ENCODE measurements around the gene BBLN. TPM values are rescaled to one million over a fixed set of nuclear protein-coding genes. Genes with fewer than 3 reads are reported as not detected.
"Not testable (repeated sequence)": the region's sequence is repeated elsewhere in the genome, so short reads cannot be mapped to it uniquely, and the experiment has no call there.

BBLN gene
- total RNA-seq, 1 experiment from 2014 or later = 33.6 TPM

DNA sequence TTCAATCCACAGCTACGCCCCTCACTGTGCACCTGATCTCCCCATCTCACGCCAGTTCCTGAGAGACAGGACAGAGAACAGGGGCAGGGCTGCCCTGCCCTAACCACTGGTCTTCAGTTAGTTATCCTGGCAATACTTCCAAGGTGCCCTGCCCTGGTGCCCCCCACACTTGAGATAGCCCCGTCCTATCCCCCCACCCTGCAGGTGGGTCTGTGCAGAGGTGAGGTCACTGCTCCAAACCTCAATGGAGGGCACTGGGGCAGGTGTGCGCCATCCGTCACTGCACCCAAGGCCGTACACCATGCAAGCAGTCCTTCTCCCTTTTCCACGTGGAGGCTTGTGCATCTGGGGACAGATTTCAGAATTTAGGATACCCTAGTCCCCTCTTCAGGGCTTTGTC is 29.4 kb upstream of the BBLN start:
- not testable (repeated sequence) for H3K4me3 ChIP-seq; DNase-seq; H3K27me3 ChIP-seq; H3K4me1 ChIP-seq; H3K27ac ChIP-seq; H3K9me3 ChIP-seq (replicated peaks); H3K36me3 ChIP-seq

DNA sequence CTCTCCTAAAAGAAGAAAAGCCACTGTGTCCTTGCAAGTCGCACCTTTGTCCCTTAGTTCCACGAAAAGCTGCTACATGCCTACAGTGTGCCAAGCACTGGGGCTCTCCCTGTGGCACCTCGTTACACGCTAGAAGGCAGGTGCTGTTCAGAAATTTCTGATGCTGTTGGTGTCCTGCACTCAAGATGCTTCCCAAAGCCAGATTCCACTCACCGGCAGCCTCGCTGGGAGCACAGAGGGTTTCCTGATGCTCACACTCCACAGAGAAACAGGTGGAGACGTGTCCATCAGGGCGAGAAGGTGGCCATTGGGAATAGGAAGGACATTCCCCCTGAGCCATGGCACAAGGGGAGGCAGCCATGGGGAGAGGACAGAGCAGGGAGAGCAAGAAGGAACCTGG is 28.7 kb upstream of the BBLN start:
- not testable (repeated sequence) for H3K4me1 ChIP-seq; H3K4me3 ChIP-seq; H3K9me3 ChIP-seq (replicated peaks); DNase-seq; H3K27me3 ChIP-seq; H3K27ac ChIP-seq; H3K36me3 ChIP-seq

DNA sequence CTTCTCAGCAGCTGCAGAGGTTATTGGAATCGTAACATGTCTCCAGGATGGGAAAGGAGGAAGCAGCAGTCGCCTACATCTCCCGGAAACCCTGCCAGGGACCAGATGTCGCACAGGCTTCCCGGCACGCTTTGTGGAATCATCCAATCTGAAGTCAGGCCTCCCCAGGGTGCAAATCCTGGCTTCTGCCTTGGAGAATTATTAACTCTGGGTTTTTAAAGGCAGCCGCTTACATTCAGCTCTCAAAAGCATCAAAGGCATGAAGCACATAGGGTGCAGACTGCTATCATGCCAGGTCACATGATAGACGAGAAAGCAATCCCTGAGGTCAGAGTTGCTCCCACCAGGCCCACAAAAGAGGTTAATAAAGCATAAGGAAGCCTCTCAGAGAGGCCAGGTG is 27.9 kb upstream of the BBLN start:
- peak overlapping the region; percentile 7; the same call in 1 of the 2 replicates for H3K4me3 ChIP-seq
- H3K4me1 ChIP-seq; H3K27me3 ChIP-seq; H3K9me3 ChIP-seq (replicated peaks); H3K36me3 ChIP-seq; H3K27ac ChIP-seq: not testable (repeated sequence)
- peak in 1 of 2 experiments; percentile 55 for DNase-seq

DNA sequence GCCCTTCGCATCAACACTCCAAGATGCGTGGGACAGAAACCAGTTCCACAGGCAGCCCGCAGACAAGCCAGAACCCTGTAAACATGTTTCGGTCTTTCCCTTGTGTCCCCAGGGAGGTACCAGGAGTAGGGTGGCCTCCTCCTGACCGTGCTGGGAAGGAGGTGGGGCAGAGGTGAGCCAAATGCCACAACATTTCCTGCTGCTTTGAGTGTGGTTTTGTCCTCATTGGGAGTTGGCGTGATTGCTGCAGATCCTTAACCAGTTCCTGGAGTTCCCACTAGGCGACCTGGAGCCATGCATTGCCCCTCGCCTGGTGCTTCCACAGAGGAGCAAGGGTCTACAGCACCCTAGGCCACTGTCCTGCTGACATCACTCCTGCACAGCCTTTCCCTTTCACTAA is 24.5 kb upstream of the BBLN start:
- H3K27me3 ChIP-seq; H3K27ac ChIP-seq; H3K36me3 ChIP-seq; H3K9me3 ChIP-seq (replicated peaks); H3K4me3 ChIP-seq; DNase-seq; H3K4me1 ChIP-seq: not testable (repeated sequence)

DNA sequence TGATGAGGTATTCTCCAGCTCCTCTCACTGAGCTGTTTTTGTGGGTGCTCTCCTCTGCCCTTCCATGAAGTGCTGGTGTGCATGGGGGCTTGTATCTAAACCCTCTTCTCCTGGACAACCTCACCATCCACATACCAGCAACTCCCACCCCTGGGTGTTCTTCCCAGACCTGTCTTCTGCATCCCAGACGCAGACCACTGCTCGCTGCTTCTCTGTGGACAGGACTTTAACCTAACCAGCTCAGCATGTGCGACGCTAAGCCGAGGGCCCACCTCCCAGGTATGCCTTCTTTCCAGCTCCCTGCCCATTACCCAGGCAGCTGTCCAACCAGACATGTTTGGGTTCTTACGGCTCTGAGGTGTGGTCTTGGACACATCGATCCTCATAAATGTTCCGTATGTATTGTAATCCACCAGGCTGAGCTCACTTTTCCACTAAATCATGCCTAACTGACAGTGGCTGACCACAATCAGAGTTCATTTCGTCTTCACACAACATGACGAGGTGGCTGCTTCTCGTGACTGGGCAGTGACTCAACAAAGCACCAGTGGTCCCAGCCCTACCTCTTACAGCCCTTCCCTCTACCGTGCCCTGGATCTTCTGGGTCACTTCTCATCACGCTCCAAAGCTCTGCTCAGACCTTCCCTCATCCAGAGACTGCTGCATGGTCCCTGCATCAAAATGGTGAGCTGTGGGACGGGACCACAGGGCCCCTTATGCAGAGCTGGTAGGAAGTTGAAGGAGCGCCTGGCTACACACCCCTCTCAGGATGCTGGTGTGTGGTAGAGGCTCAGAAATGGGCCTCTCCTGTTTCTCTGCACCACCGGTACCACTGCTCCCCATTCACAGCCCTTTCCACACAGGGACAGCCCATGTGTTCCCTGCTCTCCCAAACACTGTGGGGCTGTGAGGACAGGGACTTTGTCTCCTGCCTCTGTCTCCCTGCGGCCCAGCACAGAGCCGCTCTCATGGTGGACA is 23.0 kb upstream of the BBLN start:
- Histone ChIP-seq H3K27me3 (no peaks in the 10 kb centered on the region), H3K27ac (no peak overlapping the region), H3K9me3 (replicated peaks) (no peaks in the 10 kb centered on the region; the same call in 1 of the 2 replicates), H3K4me1 (peaks cover 5% of the 10 kb centered on the region), H3K36me3 (no peaks in the 10 kb centered on the region), H3K4me3 (no peak overlapping the region)
- no peak for DNase-seq

DNA sequence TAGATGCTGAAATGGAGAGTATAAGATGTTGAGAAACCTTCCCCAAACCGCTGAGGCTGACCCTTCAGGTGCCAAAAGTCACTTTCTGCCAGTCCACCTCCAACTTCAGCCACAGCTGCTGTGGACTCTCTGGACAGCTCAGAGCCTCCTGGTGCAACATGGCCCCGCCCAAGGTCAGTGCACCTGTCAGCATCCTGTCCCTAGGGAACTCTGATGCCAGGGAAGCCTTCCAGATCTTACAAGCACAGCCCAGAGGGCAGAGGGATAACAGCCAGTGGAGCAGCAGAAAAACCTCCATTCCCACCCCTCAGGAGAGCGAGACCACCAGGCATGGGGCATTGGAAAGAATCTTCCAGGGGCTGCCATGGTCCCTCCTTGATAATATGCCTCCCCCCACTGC is 22.1 kb upstream of the BBLN start:
- H3K27me3 ChIP-seq = no peaks in the 10 kb centered on the region
- no peaks in the 10 kb centered on the region for H3K36me3 ChIP-seq
- H3K4me1 ChIP-seq = peaks cover 5% of the 10 kb centered on the region; the same call in 1 of the 2 replicates
- H3K4me3 ChIP-seq = no peak overlapping the region
- H3K9me3 ChIP-seq (replicated peaks) = no peaks in the 10 kb centered on the region; the same call in 1 of the 2 replicates
- peak; percentile 57 to 61 for DNase-seq
- H3K27ac ChIP-seq = no peak overlapping the region

DNA sequence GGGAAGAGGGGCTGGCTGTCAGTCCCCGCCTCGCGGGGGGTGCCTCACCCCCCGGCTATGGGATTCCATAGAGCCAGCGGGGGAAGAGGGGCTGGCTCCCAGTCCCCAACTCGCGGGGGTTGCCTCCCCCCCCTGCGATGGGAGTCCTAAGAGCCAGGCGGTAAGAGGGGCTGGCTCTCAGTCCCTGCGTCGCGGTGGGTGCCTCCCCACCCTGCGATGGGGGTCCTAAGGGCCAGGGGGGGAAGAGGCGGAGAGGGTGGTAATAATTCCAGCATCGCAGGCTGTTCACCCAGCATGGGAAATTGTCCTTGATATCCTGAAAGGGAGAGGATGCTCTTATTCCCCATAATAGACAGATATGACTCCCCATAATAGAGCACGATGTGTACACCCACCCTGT is 20.4 kb upstream of the BBLN start:
- H3K9me3 ChIP-seq (replicated peaks) = no peaks in the 10 kb centered on the region
- no peaks in the 10 kb centered on the region for H3K36me3 ChIP-seq
- H3K4me1 ChIP-seq = peaks cover 5% of the 10 kb centered on the region; the same call in 1 of the 2 replicates
- H3K27me3 ChIP-seq = no peaks in the 10 kb centered on the region
- no peak overlapping the region for H3K27ac ChIP-seq
- no peak for DNase-seq
- no peak overlapping the region for H3K4me3 ChIP-seq

DNA sequence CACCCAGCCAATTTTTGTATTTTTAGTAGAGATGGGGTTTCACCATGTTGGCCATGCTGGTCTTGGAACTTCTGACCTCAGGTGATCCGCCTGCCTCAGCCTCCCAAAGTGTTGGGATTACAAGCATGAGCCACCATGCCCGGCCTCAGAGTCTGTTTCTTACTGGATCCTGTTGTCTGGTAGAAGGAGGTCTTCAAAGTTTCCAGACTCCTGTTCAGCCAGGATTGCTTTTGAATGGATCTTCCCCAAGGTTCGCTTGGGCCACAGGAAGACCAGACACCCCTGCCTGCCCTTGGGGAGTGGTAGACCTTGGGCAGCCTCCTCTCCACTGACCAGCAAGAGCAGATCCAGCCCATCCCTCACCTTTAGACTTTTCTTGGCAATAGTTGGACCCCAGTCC is 18.5 kb upstream of the BBLN start:
- H3K4me3 ChIP-seq = no peak overlapping the region

DNA sequence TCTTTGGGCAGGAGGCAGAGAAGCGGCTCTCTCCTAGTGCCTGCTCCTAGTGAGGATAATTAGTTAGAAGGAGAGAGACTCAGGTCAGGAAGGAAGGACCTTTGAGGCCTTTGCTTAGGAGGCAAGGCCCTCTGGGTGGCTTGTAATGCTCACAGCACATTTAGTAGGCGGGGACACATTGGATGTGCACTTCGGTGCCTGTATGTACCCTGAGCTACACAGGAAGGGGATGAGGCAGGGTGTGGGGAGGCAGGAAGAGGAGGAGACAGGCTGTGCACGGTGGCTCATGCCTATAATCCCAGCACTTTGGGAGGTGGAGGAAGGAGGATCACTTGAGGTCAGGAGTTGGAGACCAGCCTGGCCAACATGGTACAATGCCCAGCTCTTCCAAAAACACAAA is 18.0 kb upstream of the BBLN start:
- Histone ChIP-seq H3K9me3 (replicated peaks) (no peaks in the 10 kb centered on the region), H3K27ac (no peak overlapping the region), H3K4me1 (peaks cover 5% of the 10 kb centered on the region; the same call in 1 of the 2 replicates), H3K27me3 (peaks cover 4% of the 10 kb centered on the region; the same call in 1 of the 2 replicates), H3K4me3 (no peak overlapping the region), H3K36me3 (no peaks in the 10 kb centered on the region)
- no peak for DNase-seq

More for the DNA sequence above, 18.5 kb upstream of the BBLN start:
- Histone ChIP-seq H3K27ac (no peak overlapping the region), H3K36me3 (no peaks in the 10 kb centered on the region), H3K27me3 (peaks cover 4% of the 10 kb centered on the region; the same call in 1 of the 2 replicates), H3K4me1 (peaks cover 5% of the 10 kb centered on the region; the same call in 1 of the 2 replicates), H3K9me3 (replicated peaks) (no peaks in the 10 kb centered on the region)
- no peak for DNase-seq

DNA sequence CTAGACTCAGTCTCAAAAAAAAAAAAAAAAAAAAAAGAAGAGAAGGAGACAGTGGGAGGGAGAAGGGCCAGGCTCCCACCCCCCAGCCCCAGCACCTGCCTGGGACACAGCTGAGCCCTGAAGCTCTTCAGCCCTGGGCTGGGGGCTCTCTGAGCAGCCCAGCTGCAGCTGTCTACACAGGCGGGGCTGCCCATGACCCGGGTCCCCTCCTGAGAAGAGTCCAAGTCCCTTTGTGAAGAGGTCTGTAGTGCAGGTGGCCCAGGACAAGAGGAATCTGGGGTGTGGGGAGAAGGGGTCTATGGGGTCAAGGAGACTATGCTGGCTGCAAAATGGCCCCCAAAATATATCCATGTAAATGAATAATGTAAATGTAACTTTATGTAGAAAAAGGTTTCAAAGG is 17.5 kb upstream of the BBLN start:
- no peaks in the 10 kb centered on the region for H3K36me3 ChIP-seq
- H3K27me3 ChIP-seq = peaks cover 4% of the 10 kb centered on the region; the same call in 1 of the 2 replicates
- no peak for DNase-seq
- H3K27ac ChIP-seq = no peak overlapping the region
- no peak overlapping the region for H3K4me3 ChIP-seq
- H3K4me1 ChIP-seq = peaks cover 5% of the 10 kb centered on the region; the same call in 1 of the 2 replicates
- no peaks in the 10 kb centered on the region for H3K9me3 ChIP-seq (replicated peaks)

DNA sequence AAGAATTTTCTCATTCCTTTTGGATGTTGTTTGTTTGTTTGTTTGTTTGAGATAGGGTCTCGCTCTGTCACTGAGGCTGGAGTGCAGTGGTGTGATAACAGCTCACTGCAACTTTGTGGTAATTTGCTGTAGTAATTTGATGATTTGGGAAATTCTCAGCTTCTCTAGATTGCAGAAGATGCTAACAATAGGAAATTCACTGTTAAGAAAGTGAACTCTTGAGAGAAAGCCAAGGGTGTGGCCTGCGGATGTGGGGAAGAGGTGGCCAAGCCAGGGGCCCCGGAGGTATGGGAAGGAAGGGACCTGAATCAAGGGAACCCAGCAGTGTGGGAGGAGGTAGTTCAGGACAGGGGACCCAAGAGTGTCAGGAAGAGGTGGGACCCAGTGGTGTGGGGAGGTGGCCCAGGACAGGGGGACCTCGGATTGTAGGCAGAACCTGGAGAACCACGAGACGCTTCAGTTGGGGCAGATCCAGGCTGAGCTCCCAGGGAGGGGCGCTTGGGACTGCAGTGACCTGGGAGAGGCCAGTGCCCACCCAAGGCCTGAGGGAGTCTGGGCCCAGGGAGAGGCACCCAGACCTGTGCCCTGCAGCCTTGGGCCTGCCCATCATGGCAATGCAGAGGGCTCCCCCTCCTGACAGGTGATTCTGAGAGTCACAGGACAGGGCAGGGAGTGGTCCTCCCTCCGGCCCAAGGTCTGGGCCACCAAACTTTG is 16.4 kb upstream of the BBLN start:
- DNase-seq = no peak
- Histone ChIP-seq H3K36me3 (no peaks in the 10 kb centered on the region), H3K4me1 (peaks cover 3% of the 10 kb centered on the region), H3K9me3 (replicated peaks) (no peaks in the 10 kb centered on the region), H3K27ac (no peak overlapping the region), H3K4me3 (no peak overlapping the region), H3K27me3 (peaks cover 4% of the 10 kb centered on the region; the same call in 1 of the 2 replicates)

DNA sequence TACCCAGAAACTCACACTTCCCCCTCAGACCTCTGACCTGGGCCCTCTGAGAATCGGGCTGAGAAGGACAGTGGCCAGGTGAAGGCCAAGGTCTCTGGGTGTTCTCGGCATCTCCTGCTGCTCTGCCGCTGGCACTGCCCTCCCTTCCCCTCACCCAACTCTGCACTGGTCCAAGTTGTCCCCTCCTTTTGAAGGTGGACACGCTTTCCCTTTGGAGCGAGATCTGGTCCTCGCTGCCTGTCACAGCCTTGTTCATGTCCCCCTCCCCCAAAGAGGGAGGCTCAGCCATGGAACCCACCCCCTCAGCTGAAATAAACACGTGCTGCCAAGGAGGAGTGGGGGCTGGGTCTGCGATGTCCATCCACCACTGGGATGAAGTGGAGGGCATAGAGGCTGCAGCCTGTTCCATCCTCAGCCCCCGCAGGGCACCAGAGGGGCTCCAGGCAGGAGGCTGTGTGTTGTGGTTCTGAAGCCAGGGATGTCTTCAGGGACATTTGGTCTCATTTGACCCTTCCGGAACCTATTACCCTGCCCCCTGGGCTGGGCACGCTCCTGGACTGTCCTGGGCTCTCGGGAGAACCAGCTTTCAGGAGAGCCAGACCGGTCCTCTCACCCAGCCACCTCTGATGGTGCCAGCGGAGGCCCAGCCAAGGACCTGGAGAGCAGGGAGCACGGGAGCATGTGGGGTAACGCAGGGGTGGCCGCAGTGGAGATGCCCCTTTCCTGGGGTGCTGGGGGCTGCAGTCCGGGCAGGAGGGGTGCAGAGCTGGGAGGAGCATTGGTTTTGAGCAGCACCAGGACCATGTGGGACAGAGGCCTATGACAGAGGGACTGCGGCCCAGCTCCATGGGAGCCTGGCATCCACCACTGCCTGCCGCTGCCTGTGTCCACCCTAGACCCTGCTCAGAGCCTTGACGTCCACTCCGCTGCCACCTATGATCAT is 15.6 kb upstream of the BBLN start:
- Histone ChIP-seq H3K36me3 (no peaks in the 10 kb centered on the region), H3K27ac (no peak overlapping the region), H3K4me3 (no peak overlapping the region), H3K9me3 (replicated peaks) (no peaks in the 10 kb centered on the region), H3K27me3 (peaks cover 4% of the 10 kb centered on the region; the same call in 1 of the 2 replicates), H3K4me1 (peaks cover 3% of the 10 kb centered on the region)
- no peak for DNase-seq

DNA sequence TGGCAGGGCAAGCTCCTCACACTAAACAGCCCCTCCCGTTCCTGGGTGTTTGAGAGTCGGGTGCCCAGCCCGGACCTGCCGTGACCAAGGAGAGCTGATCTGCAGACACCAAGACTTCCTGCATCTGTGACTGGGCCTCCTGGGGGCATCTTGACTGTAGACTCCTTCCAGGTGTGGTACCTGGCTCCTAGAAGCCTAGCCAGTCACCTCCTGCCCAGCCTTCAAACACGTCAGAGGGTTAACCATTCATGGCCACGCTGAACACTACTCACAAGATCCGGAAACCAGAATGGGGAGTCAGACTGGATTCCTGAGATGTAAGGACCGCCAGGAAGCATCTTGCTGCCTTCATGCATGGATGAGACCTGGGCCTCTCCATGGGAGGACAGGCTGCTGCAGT is 14.5 kb upstream of the BBLN start:
- Histone ChIP-seq H3K4me3 (no peak overlapping the region), H3K9me3 (replicated peaks) (no peaks in the 10 kb centered on the region), H3K4me1 (peaks cover 1% of the 10 kb centered on the region), H3K27ac (no peak overlapping the region), H3K27me3 (peaks cover 7% of the 10 kb centered on the region; the same call in 1 of the 2 replicates), H3K36me3 (no peaks in the 10 kb centered on the region)
- no peak for DNase-seq

DNA sequence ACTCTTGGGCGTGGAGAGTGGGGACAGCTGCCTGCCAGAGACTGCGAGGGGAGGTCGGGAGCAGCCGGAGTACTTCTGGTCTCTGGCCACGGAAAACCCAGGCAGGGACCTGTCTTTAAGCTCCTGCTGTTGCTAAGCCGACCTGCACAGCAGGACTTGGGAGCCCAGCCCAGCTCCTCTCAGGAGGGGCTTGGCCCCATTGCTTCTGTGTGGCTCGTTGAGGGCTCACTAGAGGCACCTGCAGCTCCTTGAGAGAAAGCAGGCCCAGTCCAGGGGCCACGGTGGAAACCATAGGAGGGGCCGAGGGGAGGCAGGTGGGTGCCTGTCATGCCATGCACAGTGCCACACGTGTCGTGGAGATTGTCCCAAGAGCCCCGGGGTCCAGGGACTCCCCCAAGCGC is 14.1 kb upstream of the BBLN start:
- Histone ChIP-seq H3K27me3 (peaks cover 10% of the 10 kb centered on the region), H3K4me3 (no peak overlapping the region), H3K4me1 (no peaks in the 10 kb centered on the region; the same call in none of the 2 replicates), H3K9me3 (replicated peaks) (no peaks in the 10 kb centered on the region), H3K36me3 (no peaks in the 10 kb centered on the region), H3K27ac (no peak overlapping the region)
- DNase-seq = no peak
